Effector CD8-positive, alpha-beta T cell (primary cell): ENCODE results near the gene EML6.

Source experiments
- DNase-seq: peaks from one replicate; lab custom pipeline; 2025; lab: John Stamatoyannopoulos, UW

Gene EML6

DNA sequence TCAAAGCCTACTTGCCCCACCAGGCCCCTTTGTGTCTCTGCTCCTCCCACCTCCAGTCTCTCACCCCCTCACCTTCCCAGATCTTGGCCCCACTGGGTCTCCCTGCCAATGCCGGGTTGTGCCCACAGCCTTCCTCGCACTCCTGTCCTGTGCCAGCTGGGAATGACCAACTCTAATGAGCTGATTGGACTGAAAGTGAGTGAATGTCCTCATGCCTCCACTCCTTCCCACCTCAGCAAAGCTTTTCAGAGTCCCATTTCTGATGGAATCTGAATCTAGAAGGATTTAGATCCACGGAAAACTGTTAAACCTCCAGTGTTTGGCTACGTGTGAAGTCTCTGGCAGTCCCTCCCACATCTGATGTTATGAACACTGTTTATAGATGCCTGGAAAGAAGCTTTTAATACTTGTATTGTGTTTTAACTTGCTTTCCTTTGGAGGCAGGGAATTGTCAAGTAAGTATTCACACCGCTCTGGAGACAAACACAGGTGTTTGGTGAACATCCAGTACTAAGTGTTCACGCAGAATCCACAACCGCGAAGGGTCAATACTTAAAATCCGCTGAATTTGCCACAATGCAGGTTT is 222.9 kb downstream of the EML6 start:
- DNase-seq = no peak

DNA sequence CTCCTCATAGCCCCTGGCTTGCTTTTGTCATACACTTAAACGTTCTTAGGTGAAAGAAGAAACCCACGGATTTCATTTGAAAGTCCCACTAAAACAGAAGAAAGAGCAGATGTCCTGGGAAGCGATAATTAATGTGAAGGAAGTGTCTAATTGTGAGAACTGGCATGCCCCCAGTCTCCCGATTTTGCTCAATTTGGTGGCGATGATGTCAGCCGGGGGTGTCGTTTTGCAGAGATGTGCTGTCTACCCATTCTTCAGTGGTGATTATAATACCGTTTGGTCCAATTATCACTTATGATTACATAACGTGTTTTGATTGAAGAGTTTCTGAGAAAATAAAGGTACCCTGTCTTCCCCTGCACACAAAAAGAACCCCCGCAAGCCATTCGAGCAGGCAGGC is 223.7 kb downstream of the EML6 start:
- no peak for DNase-seq

DNA sequence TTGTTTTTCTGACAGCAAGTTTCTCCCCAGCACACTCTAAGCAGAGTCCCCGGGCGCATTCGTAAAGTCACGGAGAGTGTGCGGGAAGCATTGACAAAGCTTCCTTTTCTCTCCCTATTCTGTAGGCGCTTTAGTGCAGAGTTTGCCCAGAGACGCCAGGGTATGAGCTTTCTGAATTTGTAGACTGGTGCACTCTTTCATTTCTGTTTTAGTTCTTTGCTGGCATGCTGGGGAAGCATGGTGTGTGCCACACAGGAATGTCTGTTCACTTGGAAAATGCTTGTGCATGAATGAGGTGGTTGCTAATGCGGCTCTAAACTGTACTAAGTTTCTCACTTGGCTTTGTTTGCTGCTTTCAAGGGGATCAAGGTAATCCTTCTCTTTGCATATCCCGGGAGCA is 224.2 kb downstream of the EML6 start:
- DNase-seq = no peak

DNA sequence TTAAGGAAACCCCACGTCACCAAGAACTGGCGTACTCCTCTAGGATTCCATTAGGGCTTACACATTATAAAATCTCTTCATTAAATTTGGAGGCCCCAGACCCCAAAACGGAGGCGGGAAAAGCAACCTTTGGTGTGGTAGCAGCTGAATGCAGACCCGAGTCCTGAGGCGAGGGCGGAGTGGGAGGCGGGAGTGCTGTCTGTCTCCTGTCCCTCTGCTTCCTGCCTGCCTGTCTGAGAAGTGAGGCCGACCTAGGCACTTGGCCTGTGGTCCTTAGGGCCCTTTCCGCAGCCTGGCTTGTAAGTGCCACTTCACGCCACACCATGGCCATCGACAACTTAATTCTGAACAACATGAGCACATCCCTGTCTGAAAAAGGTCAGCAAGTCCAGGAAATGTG is 224.7 kb downstream of the EML6 start:
- DNase-seq = no peak

DNA sequence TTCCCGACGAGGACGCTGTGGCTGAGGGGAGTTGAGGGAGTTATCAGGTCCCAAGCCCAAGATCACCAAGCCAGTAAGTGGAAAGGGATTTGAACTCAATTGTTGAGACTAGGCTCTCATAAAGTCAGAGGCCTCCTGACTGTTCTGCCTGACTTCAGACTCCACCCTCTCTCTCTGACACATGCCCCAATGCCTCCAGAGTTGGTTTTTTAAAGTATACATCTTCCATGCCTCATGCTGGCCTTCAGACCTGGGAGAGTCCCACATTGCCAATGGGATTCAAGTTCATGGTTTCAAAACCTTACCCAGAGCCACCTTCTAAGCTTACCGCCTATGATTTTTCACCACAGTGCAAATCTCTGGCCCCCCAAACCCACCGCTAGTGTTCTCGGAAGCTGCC is 226.0 kb downstream of the EML6 start:
- no peak for DNase-seq

DNA sequence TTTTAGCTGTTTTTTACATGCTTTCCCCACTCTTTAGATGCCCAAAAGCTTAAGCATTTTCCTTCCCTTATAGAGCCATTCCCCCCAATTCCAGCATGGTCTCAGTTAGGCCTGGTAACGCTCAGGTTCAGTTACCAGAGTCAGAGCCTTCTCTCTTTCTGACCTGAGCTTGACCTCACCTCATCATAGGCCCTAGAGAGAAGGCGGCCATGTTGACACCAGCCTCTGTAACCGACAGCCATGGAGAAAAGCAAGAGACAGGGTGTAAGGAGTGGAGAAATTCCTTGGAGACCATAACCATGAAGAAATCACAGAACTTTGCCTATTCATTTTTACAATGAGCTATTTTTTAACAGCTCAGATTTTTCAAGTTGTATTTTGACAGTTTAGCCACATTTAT is 227.3 kb downstream of the EML6 start:
- no peak for DNase-seq

DNA sequence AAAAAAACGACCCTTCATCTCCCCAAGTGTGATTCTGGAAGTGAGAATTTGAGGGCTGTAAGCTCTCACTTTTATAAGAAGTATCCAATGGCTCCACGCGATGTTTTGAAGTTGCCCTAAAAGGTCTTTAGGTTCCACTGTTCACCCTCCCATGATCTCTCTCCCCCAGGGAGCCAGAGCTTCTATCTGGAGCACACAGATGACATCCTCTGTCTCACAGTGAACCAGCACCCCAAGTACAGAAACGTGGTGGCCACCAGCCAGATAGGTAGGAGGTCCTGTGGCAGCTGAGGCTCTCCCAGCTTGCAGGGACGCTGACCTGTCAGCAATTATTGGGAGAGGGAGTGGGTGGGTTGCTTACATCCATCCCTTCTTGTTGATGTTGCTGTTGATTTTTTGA is 229.0 kb downstream of the EML6 start:
- DNase-seq = no peak

DNA sequence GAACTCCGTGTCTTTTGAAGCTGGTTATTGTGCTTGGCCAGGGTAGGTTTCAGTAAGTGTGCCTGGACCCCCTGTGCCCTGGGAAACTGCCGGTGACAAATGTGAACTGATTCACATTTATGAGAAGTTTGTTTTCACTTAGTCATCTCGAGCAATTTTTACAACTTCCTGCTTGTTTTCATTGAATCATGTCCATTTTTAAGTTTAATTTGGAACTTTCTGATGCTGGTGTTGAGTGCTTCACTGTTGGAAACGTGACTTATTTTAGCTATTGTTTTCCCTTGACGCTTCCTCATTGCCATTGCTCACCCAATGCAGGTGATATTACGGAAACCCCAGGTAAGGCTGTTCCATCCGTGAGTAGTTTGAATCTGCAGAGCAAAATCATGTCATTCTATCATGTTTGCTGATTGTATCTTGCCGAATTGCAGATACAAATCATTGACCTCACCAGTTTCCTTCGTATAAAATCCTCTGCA is 229.6 kb downstream of the EML6 start:
- no peak for DNase-seq

DNA sequence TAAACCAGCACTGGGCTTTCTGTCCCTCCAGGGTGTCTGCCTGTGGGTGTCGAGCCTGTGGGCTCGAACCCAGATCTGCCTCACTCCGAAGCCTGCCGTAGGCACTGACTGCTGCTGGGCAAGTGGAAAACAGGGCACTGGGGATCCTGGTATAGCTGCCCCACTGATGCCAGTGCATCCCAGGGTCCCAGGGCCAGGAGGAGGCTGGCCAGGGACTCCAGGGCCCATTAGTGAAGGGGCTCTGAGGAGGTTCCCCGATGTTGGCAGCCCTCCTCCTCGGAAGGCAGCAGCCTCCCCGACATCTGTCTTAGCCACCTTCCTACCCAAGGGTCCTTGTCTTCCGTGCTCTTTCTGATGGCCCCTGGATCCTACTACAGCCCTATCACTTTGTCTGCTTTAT is 230.7 kb downstream of the EML6 start:
- DNase-seq = no peak

DNA sequence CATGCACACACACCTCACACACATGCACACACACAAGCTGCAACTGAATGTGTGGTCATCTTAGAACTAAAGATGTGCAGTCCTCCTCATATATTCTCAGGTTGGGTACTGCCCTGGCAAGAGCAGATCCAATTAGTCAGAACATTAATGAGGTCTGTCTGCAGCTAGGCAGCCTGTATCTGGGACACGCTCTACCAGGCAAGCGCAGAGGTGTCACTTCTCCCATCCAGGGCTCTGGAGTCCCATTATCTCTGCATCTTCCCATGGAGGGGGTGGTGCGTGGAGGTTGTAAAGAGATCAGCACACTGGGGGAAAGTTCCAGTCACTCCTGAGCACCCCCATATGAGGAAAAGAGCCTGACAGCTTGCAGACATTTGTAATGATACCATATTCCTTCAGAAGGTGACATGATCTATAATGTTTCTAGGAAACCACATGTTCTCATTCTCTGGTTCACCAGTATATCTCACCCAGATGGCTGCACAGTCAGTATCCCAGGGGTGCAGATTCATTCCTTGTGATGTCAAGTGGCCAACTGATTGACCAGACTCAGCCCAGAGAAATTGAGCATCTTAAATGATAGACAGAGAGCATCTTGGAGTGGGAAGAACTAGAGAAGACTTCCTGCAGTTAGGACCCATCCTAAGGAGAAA is 231.4 kb downstream of the EML6 start:
- DNase-seq = no peak

DNA sequence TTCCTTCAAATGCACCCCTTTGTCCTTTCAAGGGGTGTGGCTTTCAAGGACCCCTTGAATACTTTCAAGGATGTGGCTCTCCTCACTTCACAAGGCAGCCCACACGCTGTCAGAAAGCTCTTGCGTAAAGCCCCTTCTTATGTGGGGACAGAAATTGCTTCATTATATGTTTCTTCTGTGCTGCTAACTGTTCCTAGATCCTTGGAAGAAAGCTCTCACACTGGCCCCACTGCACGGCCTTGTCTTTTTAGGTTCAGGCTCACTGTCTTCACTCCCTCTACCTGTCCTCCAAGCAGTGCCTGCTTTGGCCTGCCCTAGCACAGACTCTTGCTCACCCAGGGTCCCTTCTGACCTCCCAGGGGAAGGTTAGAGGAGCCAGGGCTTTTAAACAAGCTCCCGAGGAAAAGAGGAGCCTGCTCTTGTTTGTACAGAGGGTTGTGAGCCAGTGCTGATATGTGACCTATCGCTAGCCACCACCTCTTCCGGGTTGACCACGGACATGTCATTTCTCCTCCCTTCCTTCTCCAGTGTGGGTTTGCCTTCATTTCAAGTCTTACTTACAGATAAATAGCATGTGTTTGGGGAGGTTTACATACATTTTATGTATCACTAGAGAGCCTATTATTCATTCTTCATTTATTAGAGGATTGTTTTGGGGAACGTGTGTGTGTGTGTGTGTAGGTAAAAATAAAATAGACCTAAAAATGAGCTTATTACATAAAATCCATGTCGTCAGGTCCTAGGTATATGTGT is 232.1 kb downstream of the EML6 start:
- no peak for DNase-seq

DNA sequence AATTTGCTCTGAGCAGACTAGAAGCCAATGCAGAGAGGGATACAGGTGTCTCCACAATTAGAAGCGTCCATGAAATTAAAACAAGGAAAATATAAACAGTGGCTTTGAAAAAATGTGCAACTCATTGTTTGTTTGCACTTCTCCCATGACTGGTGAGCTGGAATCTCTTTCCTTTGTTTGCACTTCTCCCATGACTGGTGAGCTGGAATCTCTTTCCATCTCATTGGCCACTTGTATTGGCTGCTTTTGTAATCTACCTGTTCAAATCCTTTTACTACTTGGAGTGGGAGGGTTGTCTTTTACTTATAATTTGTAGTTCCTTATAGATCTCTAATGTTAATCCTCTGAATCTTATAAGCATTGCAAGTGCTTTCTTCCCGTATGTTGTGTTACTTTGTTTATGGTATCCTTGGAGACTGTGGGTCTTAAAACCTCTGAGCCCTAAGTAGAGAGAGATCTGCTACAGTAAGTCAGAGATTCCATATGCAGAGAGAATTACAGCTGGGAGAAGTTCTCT is 232.7 kb downstream of the EML6 start:
- no peak for DNase-seq

DNA sequence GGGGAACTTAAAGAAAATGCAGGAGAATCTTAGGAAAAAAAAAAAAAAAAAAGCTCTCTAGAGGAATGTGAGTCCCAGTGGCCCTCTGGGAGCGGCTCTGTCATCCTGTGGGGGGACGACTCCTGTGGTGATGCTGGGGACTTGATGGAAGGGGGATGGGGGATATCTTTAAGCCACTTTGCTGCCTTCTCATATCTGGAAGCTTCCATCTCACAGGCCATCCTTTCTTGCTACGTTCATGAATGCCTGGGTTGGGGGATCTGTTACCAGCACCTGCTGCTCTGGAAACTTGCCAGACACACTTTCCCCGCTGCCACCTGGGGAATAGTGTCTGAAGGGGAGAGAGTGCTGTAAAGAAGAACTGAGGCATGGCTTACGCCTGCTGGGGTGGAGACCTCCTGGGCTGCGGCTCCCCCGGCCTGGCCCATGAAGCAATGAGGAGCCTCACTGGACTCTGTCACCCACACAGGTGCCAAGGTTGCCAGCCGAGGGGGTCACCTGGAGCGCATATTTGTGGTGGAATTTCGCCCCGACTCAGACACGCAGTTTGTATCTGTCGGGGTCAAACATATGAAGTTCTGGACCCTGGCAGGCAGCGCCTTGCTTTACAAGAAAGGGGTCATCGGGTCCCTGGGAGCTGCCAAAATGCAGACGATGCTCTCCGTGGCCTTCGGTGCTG is 234.0 kb downstream of the EML6 start:
- no peak for DNase-seq

DNA sequence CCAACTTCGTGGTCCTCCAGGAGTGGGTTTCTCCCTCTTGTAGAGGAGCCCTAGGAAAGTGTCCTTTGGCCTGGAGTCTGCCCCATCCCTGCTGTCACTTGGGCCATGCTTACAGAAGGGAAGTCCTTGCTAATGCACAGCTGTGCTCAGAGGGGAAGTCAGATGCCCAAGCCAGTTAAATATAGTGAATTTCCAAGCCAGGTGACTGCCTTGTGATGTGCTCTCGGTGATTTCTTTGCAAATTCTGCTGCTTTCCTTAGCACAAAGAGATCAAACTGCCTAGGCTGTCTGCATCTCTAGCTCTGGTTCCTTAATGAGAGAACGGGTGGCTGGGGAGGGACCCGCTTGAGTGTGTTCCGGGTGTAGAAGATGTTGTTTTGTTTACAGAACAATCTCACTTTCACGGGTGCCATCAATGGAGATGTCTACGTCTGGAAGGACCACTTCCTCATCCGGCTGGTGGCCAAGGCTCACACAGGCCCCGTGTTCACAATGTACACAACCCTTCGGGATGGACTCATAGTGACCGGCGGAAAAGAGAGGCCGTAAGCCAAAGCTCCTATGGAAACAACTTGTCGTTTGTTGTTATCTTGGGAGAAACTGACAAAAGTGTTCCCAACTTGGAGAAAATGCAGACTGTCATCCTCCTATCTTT is 235.4 kb downstream of the EML6 start:
- no peak for DNase-seq

DNA sequence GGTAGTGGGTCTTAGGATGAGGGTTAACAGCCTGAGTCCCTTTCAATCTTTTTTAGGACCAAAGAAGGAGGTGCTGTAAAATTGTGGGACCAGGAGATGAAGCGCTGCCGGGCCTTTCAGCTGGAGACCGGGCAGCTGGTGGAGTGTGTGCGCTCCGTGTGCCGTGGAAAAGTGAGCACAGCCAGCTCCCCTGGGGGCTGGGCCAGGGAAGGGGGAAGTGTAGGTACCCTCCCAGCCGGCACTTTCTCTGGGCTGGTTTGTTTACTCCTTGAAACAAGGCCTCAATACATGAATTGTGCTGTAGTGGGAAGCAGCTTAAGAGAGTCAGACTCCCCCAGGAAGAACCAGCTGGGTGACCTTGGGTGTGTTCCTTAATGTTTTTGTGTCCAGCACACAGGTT is 236.7 kb downstream of the EML6 start:
- no peak for DNase-seq

DNA sequence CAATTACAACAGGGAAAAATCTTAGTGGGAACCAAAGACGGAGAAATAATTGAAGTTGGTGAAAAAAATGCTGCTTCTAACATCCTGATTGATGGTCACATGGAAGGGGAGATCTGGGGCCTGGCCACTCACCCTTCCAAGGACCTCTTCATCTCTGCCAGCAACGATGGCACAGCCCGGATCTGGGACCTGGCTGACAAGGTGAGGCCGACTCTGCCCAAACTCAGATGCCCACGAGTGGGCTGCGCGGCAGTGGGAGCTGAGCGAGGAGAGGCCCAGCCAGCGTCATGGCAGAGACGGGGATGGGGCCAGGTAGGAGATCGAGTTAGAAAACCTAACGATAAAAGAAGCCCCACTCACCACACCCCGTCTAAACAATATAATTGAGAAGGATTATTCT is 239.0 kb downstream of the EML6 start:
- DNase-seq = no peak

DNA sequence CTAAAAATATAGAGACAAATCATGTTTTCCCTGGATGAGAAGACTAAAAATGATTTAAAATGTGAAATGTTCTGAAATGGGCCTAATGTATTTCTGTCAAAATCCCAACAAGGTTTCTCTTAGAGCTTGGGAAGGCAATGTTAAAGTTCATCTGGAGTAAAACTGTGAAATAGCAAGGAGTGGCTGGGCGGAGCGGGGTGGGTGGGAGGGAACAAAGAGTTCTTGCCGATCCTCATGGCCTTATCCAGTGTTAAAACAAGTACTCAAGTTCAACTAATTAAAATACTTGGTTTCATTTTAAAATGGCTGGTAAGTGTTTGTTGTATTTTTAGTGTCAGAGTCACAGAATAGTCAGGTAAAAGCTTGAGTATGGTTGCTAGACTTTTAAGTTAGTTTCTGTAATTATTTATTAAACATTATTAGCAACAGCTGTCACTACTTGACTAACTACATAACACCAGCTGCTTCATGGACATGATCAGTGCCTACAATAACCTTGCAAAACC is 239.5 kb downstream of the EML6 start:
- DNase-seq = no peak

DNA sequence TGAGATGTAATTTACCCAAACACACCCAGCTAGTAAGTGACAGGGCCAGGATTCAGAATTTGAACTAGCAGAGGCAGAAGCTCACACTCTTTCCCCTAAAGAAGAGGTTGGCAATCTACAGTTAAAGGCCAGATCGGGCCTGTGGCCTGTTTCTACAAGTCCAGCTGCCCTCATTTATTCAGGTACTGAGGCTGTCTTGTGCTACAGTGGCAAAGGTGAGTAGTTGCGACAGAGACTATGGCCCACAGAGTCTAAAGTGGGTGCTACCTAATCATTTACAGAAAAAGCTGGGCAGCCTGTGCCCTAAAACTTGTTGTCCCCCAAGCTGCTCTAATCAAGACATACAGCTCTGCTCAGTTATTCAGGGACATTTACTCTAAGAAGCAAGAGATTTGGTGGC is 240.0 kb downstream of the EML6 start:
- DNase-seq = no peak

DNA sequence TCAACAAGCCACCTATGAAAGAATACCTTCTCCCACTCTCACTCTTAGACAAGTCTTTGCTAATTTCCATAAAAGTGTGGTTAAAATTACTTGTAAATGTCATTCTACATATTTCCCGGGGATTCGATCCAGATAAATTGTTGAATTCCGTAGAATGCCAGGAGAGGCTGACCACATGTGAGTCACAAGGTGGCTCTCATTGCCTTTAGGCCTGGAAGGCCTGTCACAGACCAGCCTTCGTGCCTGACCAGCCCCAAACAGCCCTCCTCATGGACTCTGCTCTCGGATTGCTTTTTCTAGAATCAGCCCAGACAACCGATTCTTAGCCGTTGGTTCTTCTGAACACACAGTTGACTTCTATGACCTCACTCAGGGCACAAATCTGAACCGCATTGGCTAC is 240.8 kb downstream of the EML6 start:
- no peak for DNase-seq

DNA sequence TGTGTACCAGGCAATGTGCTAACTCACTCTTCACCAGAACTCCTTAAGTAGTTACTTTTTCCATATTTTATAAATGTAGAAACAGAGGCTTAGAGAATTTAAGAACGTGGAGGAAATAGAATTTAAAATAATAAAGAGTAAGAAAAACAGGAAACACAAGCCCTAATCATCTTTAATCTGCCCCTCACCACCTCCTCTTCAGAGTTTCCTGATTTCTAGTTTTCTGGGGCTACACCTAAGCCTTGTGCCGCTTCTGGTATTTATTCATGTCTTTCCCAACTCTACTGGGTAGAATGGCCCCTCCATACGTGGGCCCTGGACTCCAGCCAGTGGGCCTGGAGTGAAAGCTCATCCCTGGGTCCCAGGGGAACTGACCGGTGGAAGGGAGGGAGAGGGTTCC is 241.4 kb downstream of the EML6 start:
- no peak for DNase-seq

DNA sequence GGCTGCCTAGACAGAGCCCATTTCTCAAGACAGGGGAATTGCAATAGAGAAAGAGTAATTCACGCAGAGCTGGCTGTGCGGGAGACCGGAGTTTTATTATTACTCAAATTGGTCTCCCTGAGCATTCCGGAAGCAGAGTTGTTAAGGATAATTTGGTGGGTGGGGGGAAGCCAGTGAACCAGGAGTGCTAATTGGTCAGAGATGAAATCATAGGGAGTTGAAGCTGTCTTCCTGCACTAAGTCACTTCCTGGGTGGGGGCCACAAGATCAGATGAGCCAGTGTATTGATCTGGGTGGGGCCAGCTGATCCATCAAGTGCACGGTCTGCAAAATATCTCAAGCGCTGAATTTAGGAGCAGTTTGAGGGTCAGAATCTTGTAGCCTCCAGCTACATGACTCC is 242.0 kb downstream of the EML6 start:
- no peak for DNase-seq
